GM13977 (cell line): Measurements from ENCODE around the gene ETS1.

Experiments used
- DNase-seq: peaks from one replicate; pipeline ENCODE4 v3.0.0; 2012; ENCODE audit warnings: low spot score
- CTCF ChIP-seq: IDR thresholded peaks from 2 replicates; pipeline ENCODE4 v1.5.1; 2012; ENCODE audit warnings: mild to moderate bottlenecking, control low read depth; ENCODE audit not compliant: insufficient read depth; ENCODE audit errors: extremely low read depth, missing control alignments
- in situ Hi-C: fragments of 300-500 bp; cut with MboI; formaldehyde crosslinking; loops from one replicate; pipeline ENCODE4 v1.12.0; 2022; ENCODE audit warnings: low sequenced_read_pairs, low pct_unique_long_range_greater_than_20kb, mixed read lengths, inconsistent platforms; ENCODE audit not compliant: unreplicated experiment

Gene ETS1

GRCh38 chr11:128568166-128568778, 19.1 kb downstream of the ETS1 start:
- no peak for DNase-seq
- in situ Hi-C loops: no loop called here
- TF ChIP-seq CTCF: no peak

GRCh38 chr11:128567130-128567529, 20.2 kb downstream of the ETS1 start:
- no peak for TF ChIP-seq CTCF
- in situ Hi-C loops: no loop called here
- DNase-seq: no peak

GRCh38 chr11:128565881-128566280, 21.5 kb downstream of the ETS1 start:
- DNase-seq: no peak
- in situ Hi-C loops: no loop called here
- TF ChIP-seq CTCF: no peak

- no peak for DNase-seq
- no peak for TF ChIP-seq CTCF
- in situ Hi-C loops: no loop called here
Measured at GRCh38 chr11:128564642-128565245, 22.6 kb downstream of the ETS1 start.

GRCh38 chr11:128563942-128564641, 23.3 kb downstream of the ETS1 start:
- in situ Hi-C loops: no loop called here
- no peak for DNase-seq
- TF ChIP-seq CTCF: no peak

GRCh38 chr11:128563308-128563707, 24.1 kb downstream of the ETS1 start:
- DNase-seq: no peak
- TF ChIP-seq CTCF: no peak
- in situ Hi-C loops: no loop called here
